SU-DHL-6 (cell line): ENCODE data around the gene ZNF888.

ENCODE experiments used
- H2AFZ ChIP-seq: fragments of 200-600 bp; sonication (generic); 2 replicates; pipeline ENCODE4 v1.6.1; 2014; ENCODE audit warnings: low read depth, mild to moderate bottlenecking, moderate library complexity, mixed read lengths, antibody characterized with exemption, low read length; ENCODE audit not compliant: severe bottlenecking
- H3F3A ChIP-seq: fragments of 200-600 bp; shearing (Covaris generic); 2 replicates; pipeline ENCODE4 v1.6.0; 2016; ENCODE audit warnings: antibody characterized with exemption, mild to moderate bottlenecking; ENCODE audit not compliant: insufficient read depth
- H3K27ac ChIP-seq: fragments of 200-600 bp; sonication (generic); 2 replicates; pipeline ENCODE4 v1.5.1; 2016; ENCODE audit warnings: low read depth, mild to moderate bottlenecking, low read length, moderate library complexity, mixed read lengths
- H3K27me3 ChIP-seq: fragments of 200-600 bp; sonication (generic), shearing (Covaris generic); 2 replicates; pipeline ENCODE4 v1.6.0; 2014; ENCODE audit warnings: mild to moderate bottlenecking, low read length
- H3K36me3 ChIP-seq: fragments of 200-600 bp; sonication (generic); 2 replicates; pipeline ENCODE4 v1.6.1; 2014; ENCODE audit warnings: mild to moderate bottlenecking, low read length, mixed read lengths
- H3K4me2 ChIP-seq: fragments of 300-600, 200-600 bp; shearing (Covaris generic), sonication (generic); 2 replicates; pipeline ENCODE4 v1.6.0; 2014; ENCODE audit warnings: low read length, low read depth, mild to moderate bottlenecking; ENCODE audit not compliant: poor library complexity, severe bottlenecking
- H3K4me3 ChIP-seq: fragments of 200-600 bp; sonication (generic); 2 replicates; pipeline ENCODE4 v1.5.1; 2014; ENCODE audit warnings: antibody characterized with exemption, low read length, mild to moderate bottlenecking, mixed read lengths; ENCODE audit not compliant: insufficient read depth, poor library complexity, severe bottlenecking
- H3K79me2 ChIP-seq: fragments of 200-600 bp; sonication (generic); 2 replicates; pipeline ENCODE4 v1.6.1; 2014; ENCODE audit warnings: mild to moderate bottlenecking, low read length, moderate library complexity; ENCODE audit not compliant: insufficient read depth
- H3K9ac ChIP-seq: fragments of 200-600 bp; sonication (generic); 2 replicates; pipeline ENCODE4 v1.7.0; 2014; ENCODE audit warnings: mild to moderate bottlenecking, low read length
- H3K9me2 ChIP-seq: fragments of 200-600 bp; sonication (generic); replicated peaks from 2 replicates; pipeline ENCODE4 v1.6.1; 2014; ENCODE audit warnings: low read length; ENCODE audit not compliant: insufficient read depth
- H3K9me3 ChIP-seq: fragments of 200-600 bp; sonication (generic); 2 replicates; pipeline ENCODE4 v1.6.1; 2014; ENCODE audit warnings: low read length, mixed read lengths; ENCODE audit not compliant: insufficient read depth
- H4K20me1 ChIP-seq: fragments of 200-600 bp; sonication (generic); 2 replicates; pipeline ENCODE4 v1.6.1; 2014; ENCODE audit warnings: low read depth, mild to moderate bottlenecking, antibody characterized with exemption, low read length, moderate library complexity, mixed read lengths
- EZH2phosphoT487 ChIP-seq: fragments of 200-600 bp; sonication (generic), shearing (Covaris generic); conservative IDR thresholded peaks from 2 replicates; pipeline ENCODE4 v1.6.1; 2018; ENCODE audit warnings: mild to moderate bottlenecking, antibody characterized with exemption, low read length, moderate library complexity, mixed read lengths
- TF ChIP-seq, protein P1 (sequence below): fragments of 200-600 bp; sonication (generic); IDR thresholded peaks from one replicate; pipeline ENCODE4 v1.5.1; 2017; ENCODE audit warnings: antibody characterized with exemption, mild to moderate bottlenecking, low read length, moderate library complexity; ENCODE audit not compliant: insufficient read depth, poor library complexity, severe bottlenecking

ZNF888 gene

GRCh38 chr19:52957591-52957990 is 34.4 kb upstream of the ZNF888 start:
- H3K9me3 ChIP-seq = no peaks in the 10 kb centered on the region
- no peak overlapping the region for H2AFZ ChIP-seq
- no peak overlapping the region for H3K4me3 ChIP-seq
- H3K36me3 ChIP-seq = peaks cover 23% of the 10 kb centered on the region
- no peaks in the 10 kb centered on the region for H3F3A ChIP-seq
- H3K27ac ChIP-seq = no peak overlapping the region
- no peaks in the 10 kb centered on the region for H3K9me2 ChIP-seq
- H3K79me2 ChIP-seq = peaks cover 47% of the 10 kb centered on the region
- TF ChIP-seq EZH2phosphoT487 = no peak
- TF ChIP-seq, protein P1, sequence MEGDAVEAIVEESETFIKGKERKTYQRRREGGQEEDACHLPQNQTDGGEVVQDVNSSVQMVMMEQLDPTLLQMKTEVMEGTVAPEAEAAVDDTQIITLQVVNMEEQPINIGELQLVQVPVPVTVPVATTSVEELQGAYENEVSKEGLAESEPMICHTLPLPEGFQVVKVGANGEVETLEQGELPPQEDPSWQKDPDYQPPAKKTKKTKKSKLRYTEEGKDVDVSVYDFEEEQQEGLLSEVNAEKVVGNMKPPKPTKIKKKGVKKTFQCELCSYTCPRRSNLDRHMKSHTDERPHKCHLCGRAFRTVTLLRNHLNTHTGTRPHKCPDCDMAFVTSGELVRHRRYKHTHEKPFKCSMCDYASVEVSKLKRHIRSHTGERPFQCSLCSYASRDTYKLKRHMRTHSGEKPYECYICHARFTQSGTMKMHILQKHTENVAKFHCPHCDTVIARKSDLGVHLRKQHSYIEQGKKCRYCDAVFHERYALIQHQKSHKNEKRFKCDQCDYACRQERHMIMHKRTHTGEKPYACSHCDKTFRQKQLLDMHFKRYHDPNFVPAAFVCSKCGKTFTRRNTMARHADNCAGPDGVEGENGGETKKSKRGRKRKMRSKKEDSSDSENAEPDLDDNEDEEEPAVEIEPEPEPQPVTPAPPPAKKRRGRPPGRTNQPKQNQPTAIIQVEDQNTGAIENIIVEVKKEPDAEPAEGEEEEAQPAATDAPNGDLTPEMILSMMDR = no peak
- no peak overlapping the region for H3K9ac ChIP-seq
- no peaks in the 10 kb centered on the region for H3K27me3 ChIP-seq
- H4K20me1 ChIP-seq = no peaks in the 10 kb centered on the region
- no peak overlapping the region for H3K4me2 ChIP-seq

- Histone ChIP-seq H2AFZ (no peak overlapping the region), H4K20me1 (no peaks in the 10 kb centered on the region), H3K79me2 (peaks cover 40% of the 10 kb centered on the region), H3K4me3 (no peak overlapping the region), H3F3A (no peaks in the 10 kb centered on the region), H3K9me3 (no peaks in the 10 kb centered on the region), H3K27me3 (no peaks in the 10 kb centered on the region), H3K4me2 (no peak overlapping the region), H3K27ac (no peak overlapping the region), H3K9me2 (no peaks in the 10 kb centered on the region), H3K36me3 (peaks cover 29% of the 10 kb centered on the region), H3K9ac (no peak overlapping the region)
- TF ChIP-seq, protein P1 = no peak
- TF ChIP-seq EZH2phosphoT487 = no peak
Observed at GRCh38 chr19:52956917-52957316, 33.7 kb upstream of the ZNF888 start.

- Histone ChIP-seq H2AFZ (no peak overlapping the region), H3K79me2 (no peaks in the 10 kb centered on the region), H4K20me1 (no peaks in the 10 kb centered on the region), H3K27me3 (no peaks in the 10 kb centered on the region), H3K9me3 (peaks cover 8% of the 10 kb centered on the region; the same call in 1 of the 2 replicates), H3K9ac (no peak overlapping the region), H3K4me3 (no peak overlapping the region), H3F3A (no peaks in the 10 kb centered on the region), H3K4me2 (no peak overlapping the region), H3K27ac (no peak overlapping the region), H3K9me2 (no peaks in the 10 kb centered on the region), H3K36me3 (peaks cover 44% of the 10 kb centered on the region)
- no peak for TF ChIP-seq EZH2phosphoT487
- TF ChIP-seq, protein P1 = no peak
Observed at GRCh38 chr19:52949422-52949821, 26.2 kb upstream of the ZNF888 start.
